Measurements from ENCODE around the gene SLC13A5.
"Not testable (repeated sequence)": the region's sequence is repeated elsewhere in the genome, so short reads cannot be mapped to it uniquely, and the experiment has no call there.

The SLC13A5 gene

DNA sequence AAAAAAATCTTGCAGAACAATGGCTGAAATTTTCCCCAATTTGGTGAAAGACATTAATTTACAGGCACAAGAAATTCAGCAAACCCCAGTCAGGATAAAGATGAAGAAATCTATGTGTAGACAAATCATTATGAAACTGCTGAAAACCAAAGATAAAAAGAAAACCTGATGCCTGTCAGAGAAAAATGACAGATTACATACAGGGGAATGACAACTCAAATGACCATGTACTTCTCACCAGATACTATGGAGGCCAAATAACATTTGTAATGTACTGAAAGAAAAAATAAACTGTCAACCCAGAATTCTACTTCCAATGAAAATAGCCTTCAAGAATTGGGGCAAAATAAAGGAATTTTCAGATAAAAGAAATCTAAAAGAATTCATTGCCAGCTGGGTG is 35.4 kb upstream of the SLC13A5 start:
- H3K4me3 ChIP-seq (ENCODE audit: low read depth, low read length), result no peak overlapping the region
- no peak for DNase-seq (ENCODE audit: low read depth)
- TF ChIP-seq, protein P1, sequence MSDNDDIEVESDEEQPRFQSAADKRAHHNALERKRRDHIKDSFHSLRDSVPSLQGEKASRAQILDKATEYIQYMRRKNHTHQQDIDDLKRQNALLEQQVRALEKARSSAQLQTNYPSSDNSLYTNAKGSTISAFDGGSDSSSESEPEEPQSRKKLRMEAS (IDR thresholded peaks at IDR 0.05; ENCODE audit: low read depth, low read length), result no peak
- TF ChIP-seq MYC (IDR thresholded peaks at IDR 0.05; ENCODE audit: low read depth, low read length), result no peak
- TF ChIP-seq POLR2A (IDR thresholded peaks at IDR 0.05; ENCODE audit: extremely low read depth, insufficient read length), result no peak
- TF ChIP-seq, protein P2, sequence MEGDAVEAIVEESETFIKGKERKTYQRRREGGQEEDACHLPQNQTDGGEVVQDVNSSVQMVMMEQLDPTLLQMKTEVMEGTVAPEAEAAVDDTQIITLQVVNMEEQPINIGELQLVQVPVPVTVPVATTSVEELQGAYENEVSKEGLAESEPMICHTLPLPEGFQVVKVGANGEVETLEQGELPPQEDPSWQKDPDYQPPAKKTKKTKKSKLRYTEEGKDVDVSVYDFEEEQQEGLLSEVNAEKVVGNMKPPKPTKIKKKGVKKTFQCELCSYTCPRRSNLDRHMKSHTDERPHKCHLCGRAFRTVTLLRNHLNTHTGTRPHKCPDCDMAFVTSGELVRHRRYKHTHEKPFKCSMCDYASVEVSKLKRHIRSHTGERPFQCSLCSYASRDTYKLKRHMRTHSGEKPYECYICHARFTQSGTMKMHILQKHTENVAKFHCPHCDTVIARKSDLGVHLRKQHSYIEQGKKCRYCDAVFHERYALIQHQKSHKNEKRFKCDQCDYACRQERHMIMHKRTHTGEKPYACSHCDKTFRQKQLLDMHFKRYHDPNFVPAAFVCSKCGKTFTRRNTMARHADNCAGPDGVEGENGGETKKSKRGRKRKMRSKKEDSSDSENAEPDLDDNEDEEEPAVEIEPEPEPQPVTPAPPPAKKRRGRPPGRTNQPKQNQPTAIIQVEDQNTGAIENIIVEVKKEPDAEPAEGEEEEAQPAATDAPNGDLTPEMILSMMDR (IDR thresholded peaks at IDR 0.05; ENCODE audit: low read depth, low read length), result no peak

DNA sequence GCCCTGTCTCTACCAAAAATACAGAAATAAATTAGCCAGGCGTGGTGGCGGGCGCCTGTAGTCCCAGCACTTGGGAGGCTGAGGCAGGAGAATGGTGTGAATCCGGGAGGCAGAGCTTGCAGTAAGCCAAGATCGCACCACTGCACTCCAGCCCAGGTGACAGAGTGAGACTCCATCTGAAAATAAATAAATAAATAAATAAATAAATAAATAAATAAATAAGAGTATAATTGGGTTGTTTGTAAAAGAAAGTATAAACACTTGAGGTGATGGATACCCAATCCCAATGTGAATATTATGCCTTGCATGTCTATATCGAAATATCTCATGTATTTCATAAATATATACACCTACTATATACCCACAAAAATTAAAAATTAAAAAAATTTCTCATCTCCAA is 33.5 kb upstream of the SLC13A5 start:
- not testable (repeated sequence) for DNase-seq (ENCODE audit: low read depth)

DNA sequence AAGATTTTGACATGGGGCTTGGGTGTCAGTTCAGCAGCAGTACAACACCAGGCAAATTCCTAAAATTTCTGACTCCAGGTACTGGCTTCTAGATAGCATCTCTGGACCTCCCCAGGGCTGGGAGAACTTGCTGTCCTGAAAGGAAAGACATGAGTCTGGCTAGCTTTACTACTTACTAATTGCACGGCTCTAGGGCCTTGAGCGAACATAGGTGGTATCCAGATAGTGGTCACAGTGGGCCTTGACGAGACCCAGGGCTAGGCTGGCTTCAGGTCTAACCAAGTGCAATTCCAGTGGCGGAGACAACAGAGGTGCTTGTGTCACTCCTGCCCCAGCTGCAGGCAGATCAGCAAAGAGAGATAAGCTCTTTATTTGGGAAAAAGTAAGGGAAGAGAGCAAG is 16.4 kb upstream of the SLC13A5 start:
- DNase-seq (ENCODE audit: low read depth), result no peak
- no peak overlapping the region for H3K4me3 ChIP-seq (ENCODE audit: low read depth, low read length)
- TF ChIP-seq MYC (IDR thresholded peaks at IDR 0.05; ENCODE audit: low read depth, low read length) (no peak), POLR2A (IDR thresholded peaks at IDR 0.05; ENCODE audit: extremely low read depth, insufficient read length) (no peak)
- TF ChIP-seq, protein P2 (IDR thresholded peaks at IDR 0.05; ENCODE audit: low read depth, low read length), result no peak
- TF ChIP-seq, protein P1 (IDR thresholded peaks at IDR 0.05; ENCODE audit: low read depth, low read length), result no peak

More for the DNA sequence above, 33.5 kb upstream of the SLC13A5 start:
- not testable (repeated sequence) for H3K4me3 ChIP-seq (ENCODE audit: low read depth, low read length)

DNA sequence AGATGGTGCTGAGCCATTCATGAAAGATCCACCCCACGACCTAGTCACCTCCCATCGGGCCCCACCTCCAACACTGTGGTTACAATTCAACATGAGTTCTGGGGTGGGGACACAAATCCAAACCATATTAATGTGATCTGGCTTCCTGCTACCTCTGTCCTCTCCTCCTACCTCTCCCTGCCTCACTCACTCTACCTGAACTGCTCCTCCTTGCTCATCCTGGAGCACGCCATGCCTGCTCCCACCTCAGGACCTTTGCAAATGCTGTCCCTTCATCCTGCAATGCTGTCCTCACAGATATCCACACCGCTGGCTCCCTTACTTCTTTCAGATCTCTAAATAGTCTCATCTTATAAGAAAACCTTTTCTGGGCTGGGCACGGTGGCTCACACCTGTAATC is 10.8 kb upstream of the SLC13A5 start:
- no peak for DNase-seq (ENCODE audit: low read depth)
- H3K4me3 ChIP-seq (ENCODE audit: low read depth, low read length), result no peak overlapping the region
- no peak for TF ChIP-seq MYC (IDR thresholded peaks at IDR 0.05; ENCODE audit: low read depth, low read length)
- TF ChIP-seq, protein P1 (IDR thresholded peaks at IDR 0.05; ENCODE audit: low read depth, low read length), result no peak
- TF ChIP-seq, protein P2 (IDR thresholded peaks at IDR 0.05; ENCODE audit: low read depth, low read length), result no peak
- TF ChIP-seq POLR2A (IDR thresholded peaks at IDR 0.05; ENCODE audit: extremely low read depth, insufficient read length), result no peak

DNA sequence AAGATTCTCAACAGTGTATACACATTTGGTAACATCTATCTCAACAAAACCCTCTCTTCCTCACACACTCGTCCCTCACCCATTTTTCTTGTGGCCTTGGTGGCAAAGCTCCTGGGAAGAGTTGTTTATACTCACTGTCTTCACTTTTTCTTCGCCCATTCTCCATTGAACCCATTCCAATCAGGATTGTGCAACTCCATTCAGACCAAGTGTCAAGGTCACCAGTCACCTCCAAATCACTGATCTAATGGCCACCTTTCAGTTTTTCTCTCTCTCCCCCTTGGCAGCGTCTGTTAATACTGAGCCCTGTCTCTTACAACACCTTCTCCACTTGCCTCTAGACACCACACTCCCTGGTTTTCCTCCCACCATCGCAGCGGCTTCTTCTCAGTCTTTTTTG is 8.6 kb upstream of the SLC13A5 start:
- H3K4me3 ChIP-seq (ENCODE audit: low read depth, low read length), result no peak overlapping the region
- DNase-seq (ENCODE audit: low read depth), result no peak
- TF ChIP-seq, protein P1 (IDR thresholded peaks at IDR 0.05; ENCODE audit: low read depth, low read length), result no peak
- no peak for TF ChIP-seq MYC (IDR thresholded peaks at IDR 0.05; ENCODE audit: low read depth, low read length)
- no peak for TF ChIP-seq POLR2A (IDR thresholded peaks at IDR 0.05; ENCODE audit: extremely low read depth, insufficient read length)
- TF ChIP-seq, protein P2 (IDR thresholded peaks at IDR 0.05; ENCODE audit: low read depth, low read length), result no peak

DNA sequence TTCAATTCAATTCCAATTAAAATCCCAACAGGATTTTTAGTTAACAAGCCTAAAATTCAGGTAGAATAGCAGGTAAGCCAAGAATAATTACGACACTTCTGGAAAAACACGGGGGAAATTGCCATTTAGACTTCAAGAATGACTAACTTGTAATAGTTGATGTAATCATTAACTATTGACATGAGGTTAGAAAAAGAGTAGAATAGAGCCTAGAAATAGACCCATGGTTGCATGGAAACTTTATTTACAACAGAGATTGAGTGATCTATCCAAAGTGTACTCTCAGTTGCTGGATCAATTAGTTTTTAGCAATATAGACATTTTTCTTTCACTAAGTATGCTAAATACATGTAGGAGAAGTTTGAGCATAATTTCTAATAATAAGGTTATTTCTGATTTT is 3.6 kb upstream of the SLC13A5 start:
- no peak for TF ChIP-seq POLR2A (IDR thresholded peaks at IDR 0.05; ENCODE audit: extremely low read depth, insufficient read length)
- TF ChIP-seq MYC (IDR thresholded peaks at IDR 0.05; ENCODE audit: low read depth, low read length), result no peak
- TF ChIP-seq, protein P1 (IDR thresholded peaks at IDR 0.05; ENCODE audit: low read depth, low read length), result no peak
- TF ChIP-seq, protein P2 (IDR thresholded peaks at IDR 0.05; ENCODE audit: low read depth, low read length), result no peak
- H3K4me3 ChIP-seq (ENCODE audit: low read depth, low read length), result no peak overlapping the region
- DNase-seq (ENCODE audit: low read depth), result no peak

All from NB4 (cell line).